HepG2 (cell line): ENCODE results near the gene DEDD2.

Experiments used
- CTCF ChIP-seq: sonication (generic); formaldehyde crosslinking; IDR thresholded peaks from 2 replicates; pipeline ENCODE4 v1.5.0; 2020; ENCODE audit warnings: mild to moderate bottlenecking, missing genetic modification reagents, moderate library complexity
- HNRNPLL ChIP-seq: fragments of 200-400 bp; formaldehyde crosslinking; IDR thresholded peaks from 2 replicates; pipeline ENCODE4 v1.6.1; 2017; ENCODE audit warnings: mild to moderate bottlenecking, low read depth, low read length; ENCODE audit not compliant: poor library complexity, severe bottlenecking
- POLR2A ChIP-seq, 2 experiments: IDR thresholded peaks; 2 replicates each; pipeline ENCODE4 v1.6.1; 2011; ENCODE audit warnings: low read depth in 2 of 2, low read length in 2 of 2, mild to moderate bottlenecking in 1 of 2, moderate library complexity in 1 of 2; ENCODE audit not compliant: insufficient read depth in 1 of 2
- SIX1 ChIP-seq: sonication (generic); formaldehyde crosslinking; IDR thresholded peaks from 2 replicates; pipeline ENCODE4 v1.4.0; 2020; ENCODE audit warnings: missing genetic modification reagents, borderline replicate concordance
- ZBTB1 ChIP-seq: sonication (generic); formaldehyde crosslinking; IDR thresholded peaks from 2 replicates; pipeline ENCODE4 v1.4.0; 2020; ENCODE audit warnings: missing genetic modification reagents, borderline replicate concordance
- ZBTB10 ChIP-seq: sonication (generic); formaldehyde crosslinking; IDR thresholded peaks from 2 replicates; pipeline ENCODE4 v1.4.0; 2020; ENCODE audit warnings: missing genetic modification reagents, borderline replicate concordance

DNA sequence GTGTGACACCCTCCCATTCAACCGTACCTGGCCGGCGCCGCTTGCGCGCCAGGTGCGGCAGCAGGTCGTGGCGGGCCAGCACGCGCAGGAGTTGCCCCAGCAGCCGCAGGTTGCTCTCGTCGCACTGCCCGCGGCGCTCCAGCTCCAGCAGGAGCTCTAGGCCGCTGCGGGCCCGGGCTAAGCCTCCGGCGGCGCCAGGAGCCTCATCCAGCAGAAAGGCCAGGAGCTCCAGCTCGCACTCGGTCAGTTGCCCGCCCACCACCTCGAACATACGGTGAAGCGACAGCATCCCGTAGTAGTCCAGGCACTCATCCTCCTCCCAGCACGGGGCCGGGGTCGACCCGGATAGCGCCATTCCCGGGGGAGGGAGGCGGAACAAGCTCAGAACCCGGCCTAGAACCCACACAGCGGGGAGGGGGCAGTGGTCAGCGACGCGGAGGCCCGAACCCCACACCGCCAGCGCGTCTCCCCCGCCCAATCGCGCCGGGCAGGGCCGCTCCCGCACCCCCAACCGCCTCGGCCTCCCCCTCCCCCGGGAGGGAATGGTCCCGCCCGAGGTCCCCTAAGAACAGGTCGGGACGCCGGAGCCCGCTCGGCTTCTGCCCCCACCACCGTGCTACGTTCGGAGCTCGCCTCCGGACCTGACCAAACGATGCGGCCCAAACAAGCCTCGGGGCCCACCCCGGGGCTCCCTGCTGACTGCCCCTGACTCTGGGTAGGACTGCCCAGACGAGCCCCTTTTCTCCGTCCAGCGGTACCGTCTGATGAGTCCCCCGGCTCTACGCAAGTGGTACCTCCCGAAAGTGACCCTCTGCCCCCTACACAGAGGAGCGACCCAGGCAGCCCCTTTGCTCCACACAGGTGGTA is 591 bp downstream of the DEDD2 start:
- TF ChIP-seq POLR2A (IDR thresholded peaks at IDR 0.05; ENCODE audit: insufficient read depth in 1 of 2, low read depth in 2 of 2, low read length in 2 of 2) (no peak), SIX1 (no peak), ZBTB1 (no peak), ZBTB10 (CRISPR knock-in tag) (0 out of 2 replicates have a peak, but pooled peaks have one; percentile 16), CTCF (CRISPR knock-in tag) (no peak), HNRNPLL (peak; percentile 77)
